ENCODE measurements around the gene PCDH9. TPM values are rescaled to one million over a fixed set of nuclear protein-coding genes. Genes with fewer than 3 reads are reported as not detected.
"Not testable (repeated sequence)": the region's sequence is repeated elsewhere in the genome, so short reads cannot be mapped to it uniquely, and the experiment has no call there.

Gene PCDH9
- total RNA-seq, 1 donor from 2014 or later = 0.20 TPM

GRCh38 chr13:66921437-66921836 is 308.7 kb downstream of the PCDH9 start:
- no peak for DNase-seq (ENCODE audit: low read depth in 2 of 2)

GRCh38 chr13:66915596-66916185 is 314.4 kb downstream of the PCDH9 start:
- DNase-seq (ENCODE audit: low read depth in 2 of 2) = peak in 1 of 2 donors; percentile 51

- DNase-seq (ENCODE audit: low read depth in 2 of 2) = no peak
Observed at GRCh38 chr13:66914155-66914554, 316.0 kb downstream of the PCDH9 start.

DNA sequence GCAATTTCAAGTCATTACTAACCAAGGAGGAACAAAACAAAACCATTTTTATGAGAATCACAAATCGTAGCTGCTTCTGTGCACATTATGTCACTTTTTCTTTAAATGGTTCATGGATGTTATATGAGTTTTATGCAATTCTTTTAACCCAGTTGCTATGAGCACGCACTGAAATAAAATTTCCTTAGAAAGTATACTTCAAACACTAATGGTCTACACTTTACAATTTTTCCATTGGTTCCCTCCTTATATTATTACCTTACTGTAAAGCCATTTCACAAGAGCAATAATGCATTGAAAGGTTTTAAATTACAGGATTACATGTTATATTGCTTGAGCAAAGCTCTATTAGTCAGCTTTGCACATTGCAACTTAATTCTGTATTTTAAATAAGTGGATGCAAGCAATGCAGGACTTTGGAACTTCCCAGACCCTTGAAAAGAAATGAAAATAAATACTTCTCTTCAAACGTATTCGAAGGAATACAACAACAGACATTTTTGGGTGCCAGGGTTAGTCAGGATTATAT is 318.7 kb downstream of the PCDH9 start:
- DNase-seq (ENCODE audit: low read depth in 2 of 2) = no peak

- no peak for DNase-seq (ENCODE audit: low read depth in 2 of 2)
Observed at GRCh38 chr13:66899955-66900354, 330.2 kb downstream of the PCDH9 start.

- DNase-seq (ENCODE audit: low read depth in 2 of 2) = no peak
Observed at GRCh38 chr13:66896933-66897332, 333.2 kb downstream of the PCDH9 start.

GRCh38 chr13:66895780-66896179 is 334.4 kb downstream of the PCDH9 start:
- DNase-seq (ENCODE audit: low read depth in 2 of 2) = no peak

DNA sequence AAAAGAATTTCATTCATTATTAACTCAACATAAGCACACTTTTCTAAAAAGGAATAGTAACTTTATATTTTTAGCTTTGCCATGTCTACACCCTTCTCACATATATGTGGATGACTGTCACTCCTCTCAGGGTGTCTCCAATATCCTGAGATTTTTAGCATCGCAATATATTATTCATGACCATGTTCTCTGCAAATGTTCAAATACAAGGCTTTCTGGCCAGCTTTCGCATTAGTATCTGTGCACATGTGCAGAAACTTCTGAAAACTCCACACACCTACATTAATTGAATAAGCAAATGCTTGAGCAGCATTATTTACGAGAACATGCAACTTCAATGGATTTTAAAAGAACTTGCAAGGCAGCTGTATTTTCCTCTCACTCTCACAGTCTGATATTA is 334.8 kb downstream of the PCDH9 start:
- DNase-seq (ENCODE audit: low read depth in 2 of 2) = no peak

DNA sequence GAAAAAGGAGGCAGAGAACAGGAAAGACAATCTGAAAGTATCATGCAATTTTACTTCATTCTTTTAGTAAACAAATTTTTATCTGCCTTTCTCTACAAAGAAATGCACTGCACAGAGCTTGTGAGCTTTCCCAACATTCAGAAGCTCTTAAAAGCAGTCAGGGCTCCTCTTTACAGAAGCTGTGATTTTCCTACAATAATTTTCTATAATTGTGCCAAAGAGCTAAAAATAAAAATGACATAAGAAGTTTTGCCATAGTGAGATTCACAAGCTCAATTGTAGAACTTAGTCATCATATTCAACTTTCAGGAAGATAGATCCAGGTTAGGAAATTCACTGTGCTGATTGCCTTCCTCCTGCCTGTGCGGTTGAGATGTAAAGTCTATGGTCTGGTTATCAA is 341.4 kb downstream of the PCDH9 start:
- DNase-seq (ENCODE audit: low read depth in 2 of 2) = no peak

DNA sequence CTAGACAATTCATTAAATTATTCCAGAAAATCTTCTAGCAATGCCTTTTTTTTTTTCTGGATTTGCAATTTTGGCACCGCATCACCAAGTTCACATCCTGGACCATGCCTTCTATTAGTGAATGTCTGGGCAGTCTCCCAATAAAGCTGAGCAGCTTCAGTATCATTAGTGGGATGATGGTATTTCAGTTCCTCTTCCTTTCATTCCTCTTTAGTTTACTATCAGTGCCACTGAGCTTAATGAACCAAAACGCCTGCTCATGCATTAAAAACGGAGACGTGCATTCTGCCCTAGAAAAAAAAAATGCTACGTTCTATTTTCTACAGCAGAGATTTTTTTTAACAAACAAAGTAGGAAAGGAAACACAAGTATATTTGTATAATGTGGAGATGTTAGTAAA is 343.0 kb downstream of the PCDH9 start:
- DNase-seq (ENCODE audit: low read depth in 2 of 2) = peak in 1 of 2 donors; percentile 22

DNA sequence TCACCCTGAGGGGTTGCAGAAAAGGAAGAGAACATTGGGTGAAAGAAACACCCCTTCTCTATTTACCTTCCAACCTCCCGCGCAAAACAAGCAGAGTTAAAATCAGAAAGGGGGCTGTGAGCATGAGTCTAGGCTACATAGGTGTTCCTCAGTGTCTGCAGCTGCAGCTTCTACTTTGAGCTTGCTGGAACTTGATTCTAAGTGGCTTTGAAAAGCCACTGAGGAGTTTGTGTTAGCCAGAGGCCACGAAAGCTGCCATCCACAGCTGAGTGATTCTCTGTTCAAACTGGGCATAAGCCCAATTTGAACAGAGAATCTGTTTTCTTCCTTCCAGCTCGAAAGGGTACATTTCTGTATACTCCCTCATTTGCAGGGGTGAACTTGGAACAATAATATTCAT is 343.9 kb downstream of the PCDH9 start:
- no peak for DNase-seq (ENCODE audit: low read depth in 2 of 2)

DNA sequence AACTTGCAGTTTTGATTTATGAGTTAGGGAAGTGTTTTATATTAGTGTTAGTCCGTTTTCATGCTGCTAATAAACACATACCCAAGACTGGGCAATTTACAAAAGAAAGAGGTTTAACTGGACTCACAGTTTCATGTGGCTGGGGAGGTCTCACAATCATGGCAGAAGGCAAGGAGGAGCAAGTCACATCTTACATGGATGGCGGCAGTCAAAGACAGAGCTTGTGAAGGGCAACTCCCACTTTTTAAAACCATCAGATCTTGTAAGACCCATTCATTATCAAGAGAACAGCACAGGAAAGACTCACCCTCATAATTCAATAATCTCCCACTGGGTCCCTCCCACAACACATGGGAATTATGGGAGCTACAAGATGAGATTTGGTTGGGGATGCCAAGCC is 349.0 kb downstream of the PCDH9 start:
- not testable (repeated sequence) for DNase-seq (ENCODE audit: low read depth in 2 of 2)

GRCh38 chr13:66879988-66880387 is 350.1 kb downstream of the PCDH9 start:
- DNase-seq (ENCODE audit: low read depth in 2 of 2) = no peak

DNA sequence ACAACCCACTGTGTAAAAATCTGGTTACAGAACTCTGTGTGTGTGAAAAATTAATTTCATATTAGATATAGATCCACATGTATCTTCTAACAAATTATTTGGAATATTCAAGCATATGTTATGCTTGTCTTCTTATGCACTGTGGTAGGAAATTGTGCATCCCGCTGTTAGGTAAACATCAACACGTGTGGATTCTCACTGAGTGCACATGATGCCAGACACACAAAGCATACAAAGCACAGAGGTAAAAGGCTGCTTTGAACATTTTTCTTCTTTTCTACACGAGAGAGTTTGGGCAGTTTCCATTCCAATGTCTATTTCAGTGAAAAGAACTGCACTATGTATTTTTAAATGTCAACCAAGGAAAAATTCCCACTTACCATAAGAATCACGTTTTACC is 354.9 kb downstream of the PCDH9 start:
- no peak for DNase-seq (ENCODE audit: low read depth in 2 of 2)

DNA sequence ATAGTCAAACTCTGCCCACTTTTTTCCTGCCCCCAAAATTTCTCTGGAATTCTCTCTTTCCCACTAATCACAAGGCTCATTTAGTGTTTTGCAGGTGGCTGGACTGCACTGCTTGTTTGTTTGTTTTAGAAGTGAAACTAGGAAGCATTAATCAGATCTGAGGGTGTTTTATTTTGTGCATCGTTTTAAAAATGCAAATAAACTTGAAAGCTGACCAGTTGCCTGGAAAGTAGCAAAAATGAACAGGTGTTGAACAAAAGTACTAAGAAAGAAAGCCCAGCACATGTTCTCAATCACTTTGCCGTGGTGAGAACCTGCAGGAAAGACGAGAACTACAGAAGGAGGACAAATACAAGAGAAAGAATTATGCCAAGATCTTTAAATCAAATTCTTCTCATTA is 365.5 kb downstream of the PCDH9 start:
- DNase-seq (ENCODE audit: low read depth in 2 of 2) = no peak

GRCh38 chr13:66860878-66861417 is 369.2 kb downstream of the PCDH9 start:
- no peak for DNase-seq (ENCODE audit: low read depth in 2 of 2)

- DNase-seq (ENCODE audit: low read depth in 2 of 2) = no peak
Observed at GRCh38 chr13:66859934-66860877, 369.9 kb downstream of the PCDH9 start.

DNA sequence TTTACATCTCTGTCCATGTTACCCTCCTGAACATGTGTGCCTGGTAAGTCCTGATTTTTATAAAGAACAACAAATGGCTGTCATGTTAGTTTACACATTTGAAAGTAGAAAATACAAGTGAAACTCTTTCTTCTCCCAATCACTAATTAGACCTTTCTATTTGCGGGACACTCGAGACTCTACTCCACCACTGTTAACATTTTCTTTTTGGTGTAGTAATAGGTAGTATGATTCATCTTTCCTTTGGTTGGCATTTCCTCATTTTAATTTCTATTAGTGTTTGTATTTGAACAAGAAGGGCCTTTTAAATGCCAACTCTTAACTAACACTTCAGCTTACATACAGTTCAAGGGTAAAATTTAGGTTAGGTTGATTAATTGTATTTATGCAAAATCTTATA is 371.1 kb downstream of the PCDH9 start:
- no peak for DNase-seq (ENCODE audit: low read depth in 2 of 2)

DNA sequence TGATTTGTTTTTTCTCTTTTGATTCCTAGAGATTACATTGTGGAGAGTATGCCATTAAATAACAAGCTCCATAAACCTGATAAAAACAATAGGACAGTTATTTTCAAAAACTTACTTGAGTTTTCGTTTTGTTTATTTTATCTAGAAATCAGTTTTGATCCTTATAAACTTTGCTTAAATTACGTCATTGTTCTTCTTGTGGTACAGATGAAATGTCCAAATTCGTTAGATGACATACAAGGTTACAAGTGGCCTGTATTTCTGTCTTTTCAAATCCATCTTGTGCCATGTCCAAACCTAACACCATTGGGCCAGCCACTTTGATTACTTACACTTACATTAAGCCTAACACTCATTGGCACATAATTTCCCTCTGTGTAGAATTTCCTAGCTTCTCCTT is 372.0 kb downstream of the PCDH9 start:
- DNase-seq (ENCODE audit: low read depth in 2 of 2) = no peak

GRCh38 chr13:66855131-66855530 is 375.0 kb downstream of the PCDH9 start:
- peak in 1 of 2 donors; percentile 40 for DNase-seq (ENCODE audit: low read depth in 2 of 2)

GRCh38 chr13:66853564-66853963 is 376.6 kb downstream of the PCDH9 start:
- no peak for DNase-seq (ENCODE audit: low read depth in 2 of 2)

- DNase-seq (ENCODE audit: low read depth in 2 of 2) = no peak
Observed at GRCh38 chr13:66849706-66850105, 380.4 kb downstream of the PCDH9 start.

Data from lung microvascular endothelial cell (primary cell).